Transverse colon (tissue), 3 donors: ENCODE data around the gene PTPN20.

ENCODE experiments used
- EP300 ChIP-seq: sonication (generic); formaldehyde crosslinking; IDR thresholded peaks from one replicate; pipeline ENCODE4 v1.6.1; 2017; ENCODE audit warnings: antibody characterized with exemption, low read depth
- POLR2A ChIP-seq: fragments of 450-650 bp; IDR thresholded peaks from one replicate; pipeline ENCODE4 v1.6.1; 2016; ENCODE audit warnings: antibody characterized with exemption, mild to moderate bottlenecking, moderate library complexity
- TF ChIP-seq, protein P1 (sequence below), 5 experiments: fragments of 200-600 bp in 3 of 5; fragments of 450-650 bp in 2 of 5; sonication (generic) in 3 of 5; IDR thresholded peaks; 1 replicate in 2 of 5; 2 replicates in 3 of 5; pipeline ENCODE4 v1.5.1; 2016 to 2017; ENCODE audit warnings: antibody characterized with exemption in 5 of 5, inconsistent platforms in 3 of 5, mild to moderate bottlenecking in 2 of 5, moderate library complexity in 1 of 5

- TF ChIP-seq, protein P1, sequence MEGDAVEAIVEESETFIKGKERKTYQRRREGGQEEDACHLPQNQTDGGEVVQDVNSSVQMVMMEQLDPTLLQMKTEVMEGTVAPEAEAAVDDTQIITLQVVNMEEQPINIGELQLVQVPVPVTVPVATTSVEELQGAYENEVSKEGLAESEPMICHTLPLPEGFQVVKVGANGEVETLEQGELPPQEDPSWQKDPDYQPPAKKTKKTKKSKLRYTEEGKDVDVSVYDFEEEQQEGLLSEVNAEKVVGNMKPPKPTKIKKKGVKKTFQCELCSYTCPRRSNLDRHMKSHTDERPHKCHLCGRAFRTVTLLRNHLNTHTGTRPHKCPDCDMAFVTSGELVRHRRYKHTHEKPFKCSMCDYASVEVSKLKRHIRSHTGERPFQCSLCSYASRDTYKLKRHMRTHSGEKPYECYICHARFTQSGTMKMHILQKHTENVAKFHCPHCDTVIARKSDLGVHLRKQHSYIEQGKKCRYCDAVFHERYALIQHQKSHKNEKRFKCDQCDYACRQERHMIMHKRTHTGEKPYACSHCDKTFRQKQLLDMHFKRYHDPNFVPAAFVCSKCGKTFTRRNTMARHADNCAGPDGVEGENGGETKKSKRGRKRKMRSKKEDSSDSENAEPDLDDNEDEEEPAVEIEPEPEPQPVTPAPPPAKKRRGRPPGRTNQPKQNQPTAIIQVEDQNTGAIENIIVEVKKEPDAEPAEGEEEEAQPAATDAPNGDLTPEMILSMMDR (IDR thresholded peaks at IDR 0.05), result no peak
- TF ChIP-seq POLR2A (no peak), EP300 (no peak)
Measured at GRCh38 chr10:46995234-46995633, 84.0 kb downstream of the PTPN20 start.
